ENCODE results near the gene HOXA5.

HOXA5 gene

DNA sequence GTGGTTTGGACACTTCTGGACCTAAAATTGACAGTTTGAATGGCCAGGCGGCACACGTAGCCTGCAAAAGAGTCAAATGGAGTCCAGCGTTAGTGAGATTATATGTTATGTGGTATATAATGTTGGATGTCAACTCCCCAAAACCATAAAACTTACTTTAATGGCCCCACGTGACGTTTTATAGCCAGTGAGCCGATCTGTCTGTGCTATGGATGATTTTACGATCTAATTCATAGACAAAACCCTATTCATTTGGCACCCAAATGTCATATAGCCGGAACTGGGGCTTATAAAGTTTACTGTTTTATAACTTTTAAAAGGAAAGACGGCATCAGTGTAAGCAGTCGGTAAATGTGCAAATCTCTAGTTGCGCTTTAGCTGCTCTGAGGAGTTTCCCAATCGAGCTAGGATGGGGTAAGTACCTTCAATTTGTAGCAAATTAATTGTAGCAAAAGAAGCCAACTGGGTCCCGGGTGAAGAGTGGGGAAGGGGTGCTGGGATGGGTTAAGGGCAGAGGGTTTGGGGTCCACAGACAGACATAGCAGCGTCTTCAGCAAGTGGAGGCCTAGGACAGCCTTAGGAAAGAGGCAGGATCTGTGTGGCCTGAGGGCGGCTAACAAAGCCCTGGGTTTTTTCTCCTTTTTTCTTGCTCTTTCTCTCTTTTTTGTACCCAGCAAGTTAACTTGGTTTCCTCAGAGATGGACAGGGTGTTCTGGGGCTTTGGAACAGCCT lies 3.2 kb downstream of the HOXA5 start:
- Histone ChIP-seq H3K4me3 (no peak overlapping the region), H3K36me3 (replicated peaks) (peaks cover 47% of the 10 kb centered on the region), H3K4me1 (0 out of 2 replicates have a peak, but pooled peaks cover 2% of the 10 kb centered on the region), H3K27me3 (ENCODE audit: low read depth) (no peaks in the 10 kb centered on the region), H3K9me3 (no peaks in the 10 kb centered on the region)
- no peak for DNase-seq (ENCODE audit: low spot score in 2 of 2)
- in situ Hi-C loops (cut with MboI; ENCODE audit: low sequenced_read_pairs): no loop called here

- Histone ChIP-seq H3K9me3 (no peaks in the 10 kb centered on the region), H3K36me3 (replicated peaks) (peaks cover 40% of the 10 kb centered on the region), H3K27me3 (ENCODE audit: low read depth) (no peaks in the 10 kb centered on the region), H3K4me3 (no peak overlapping the region), H3K4me1 (0 out of 2 replicates have a peak, but pooled peaks cover 2% of the 10 kb centered on the region)
- DNase-seq (ENCODE audit: low spot score in 2 of 2): no peak
- in situ Hi-C loops (cut with MboI; ENCODE audit: low sequenced_read_pairs): no loop called here
These were observed 4.0 kb downstream of the HOXA5 start for GRCh38 chr7:27139334-27140125.

GRCh38 chr7:27138985-27139333 lies 4.5 kb downstream of the HOXA5 start:
- Histone ChIP-seq H3K9me3 (no peaks in the 10 kb centered on the region), H3K36me3 (replicated peaks) (peaks cover 34% of the 10 kb centered on the region), H3K4me1 (0 out of 2 replicates have a peak, but pooled peaks cover 2% of the 10 kb centered on the region), H3K27me3 (ENCODE audit: low read depth) (no peaks in the 10 kb centered on the region), H3K4me3 (no peak overlapping the region)
- in situ Hi-C loops (cut with MboI; ENCODE audit: low sequenced_read_pairs): no loop called here
- DNase-seq (ENCODE audit: low spot score in 2 of 2): no peak

DNA sequence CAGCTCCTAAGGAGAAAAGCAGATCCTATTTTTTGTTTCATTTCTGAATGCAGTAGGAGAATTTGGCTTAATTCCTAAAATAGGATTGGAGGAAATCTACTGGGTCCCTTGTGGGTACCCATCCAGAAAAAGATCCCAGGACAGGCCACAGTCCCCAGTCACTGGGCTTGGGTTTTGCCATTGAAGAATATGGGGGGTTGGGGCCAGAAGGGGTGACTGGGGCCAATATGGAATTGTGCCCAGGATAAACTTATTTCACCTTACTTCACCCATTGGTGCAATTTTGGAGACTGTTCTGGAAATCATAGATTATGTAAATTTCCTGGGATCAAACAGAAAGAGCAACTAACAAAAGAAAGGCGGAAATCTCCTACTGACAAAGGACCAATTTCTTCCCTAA lies 5.0 kb downstream of the HOXA5 start:
- H3K9me3 ChIP-seq: no peaks in the 10 kb centered on the region
- H3K4me1 ChIP-seq: 0 out of 2 replicates have a peak, but pooled peaks cover 2% of the 10 kb centered on the region
- no peak for DNase-seq (ENCODE audit: low spot score in 2 of 2)
- in situ Hi-C loops (cut with MboI; ENCODE audit: low sequenced_read_pairs): no loop called here
- no peak overlapping the region for H3K4me3 ChIP-seq
- H3K36me3 ChIP-seq (replicated peaks): peaks cover 29% of the 10 kb centered on the region
- H3K27me3 ChIP-seq (ENCODE audit: low read depth): no peaks in the 10 kb centered on the region

GRCh38 chr7:27137640-27138315 lies 5.7 kb downstream of the HOXA5 start:
- in situ Hi-C loops (cut with MboI; ENCODE audit: low sequenced_read_pairs): no loop called here
- peaks cover 26% of the 10 kb centered on the region for H3K36me3 ChIP-seq (replicated peaks)
- H3K4me1 ChIP-seq: 0 out of 2 replicates have a peak, but pooled peaks cover 2% of the 10 kb centered on the region
- DNase-seq (ENCODE audit: low spot score in 2 of 2): no peak
- H3K27me3 ChIP-seq (ENCODE audit: low read depth): no peaks in the 10 kb centered on the region
- no peaks in the 10 kb centered on the region for H3K9me3 ChIP-seq
- H3K4me3 ChIP-seq: no peak overlapping the region

DNA sequence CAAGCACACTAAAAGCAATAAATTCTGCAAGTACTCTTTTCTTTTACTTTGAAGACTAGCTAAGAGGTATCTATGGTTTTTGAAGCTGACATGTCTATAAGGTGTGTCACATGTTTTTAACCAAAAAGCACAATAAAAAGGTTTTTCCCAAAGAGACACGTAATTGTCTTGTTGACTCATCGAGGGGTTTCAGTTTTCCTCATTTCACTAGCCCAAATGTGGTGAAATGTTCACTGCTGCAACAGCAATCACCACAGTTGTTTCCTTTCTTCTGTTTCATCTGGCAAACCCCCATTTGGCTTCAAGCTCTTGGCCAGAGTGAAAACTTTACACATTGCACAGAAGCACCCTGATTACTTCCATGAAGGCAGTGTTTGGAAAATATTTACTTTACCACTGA lies 9.1 kb downstream of the HOXA5 start:
- Histone ChIP-seq H3K27me3 (ENCODE audit: low read depth) (no peaks in the 10 kb centered on the region), H3K36me3 (replicated peaks) (peaks cover 18% of the 10 kb centered on the region), H3K9me3 (no peaks in the 10 kb centered on the region), H3K4me1 (0 out of 2 replicates have a peak, but pooled peaks cover 2% of the 10 kb centered on the region), H3K4me3 (no peak overlapping the region)
- no peak for DNase-seq (ENCODE audit: low spot score in 2 of 2)
- in situ Hi-C loops (cut with MboI; ENCODE audit: low sequenced_read_pairs): no loop called here

DNA sequence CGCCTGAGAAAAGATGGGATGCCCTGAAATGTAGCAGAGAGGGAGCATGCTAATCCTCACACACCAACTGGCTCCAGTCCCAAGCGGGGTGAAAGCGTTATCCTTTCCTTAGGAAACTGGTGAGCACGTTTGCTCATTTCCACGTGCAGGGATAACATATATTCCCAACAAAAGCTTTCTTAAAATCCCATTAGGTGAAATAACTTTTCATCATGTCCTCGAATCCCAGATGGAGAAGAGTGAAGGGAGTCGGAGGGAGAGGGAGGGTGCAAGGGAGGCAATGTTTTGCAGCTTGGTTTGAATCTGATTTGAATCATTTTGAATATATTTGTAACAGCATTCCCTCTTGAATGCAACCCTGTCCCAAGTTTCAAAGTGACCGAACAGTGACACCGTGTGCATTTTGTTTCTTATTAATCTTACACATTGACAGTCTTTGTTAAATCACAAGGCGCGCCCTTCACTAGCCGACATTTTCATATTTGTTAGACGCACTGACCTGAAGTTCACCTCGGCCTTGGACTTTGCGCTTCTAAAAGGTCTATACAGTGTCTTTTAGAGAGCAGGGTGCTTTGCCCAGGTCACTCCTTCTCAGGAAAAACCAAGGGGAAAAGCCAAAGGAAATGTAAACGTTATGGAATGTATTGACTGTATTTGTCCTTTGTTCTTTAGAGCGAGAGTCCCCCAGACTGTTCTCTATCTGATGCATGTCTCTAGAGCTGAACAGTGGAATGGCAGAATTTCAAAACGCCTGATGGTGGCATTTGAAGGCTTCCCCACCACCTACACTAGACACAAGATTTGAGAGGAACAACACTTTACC lies 9.9 kb downstream of the HOXA5 start:
- Histone ChIP-seq H3K4me3 (no peak overlapping the region), H3K36me3 (replicated peaks) (peaks cover 26% of the 10 kb centered on the region), H3K9me3 (no peaks in the 10 kb centered on the region), H3K27me3 (ENCODE audit: low read depth) (no peaks in the 10 kb centered on the region), H3K4me1 (0 out of 2 replicates have a peak, but pooled peaks cover 2% of the 10 kb centered on the region)
- DNase-seq (ENCODE audit: low spot score in 2 of 2): no peak
- in situ Hi-C loops (cut with MboI; ENCODE audit: low sequenced_read_pairs): no loop called here

- Histone ChIP-seq H3K27me3 (ENCODE audit: low read depth) (no peaks in the 10 kb centered on the region), H3K4me3 (no peak overlapping the region), H3K36me3 (replicated peaks) (peaks cover 22% of the 10 kb centered on the region), H3K9me3 (no peaks in the 10 kb centered on the region), H3K4me1 (peaks cover 3% of the 10 kb centered on the region; the same call in 1 of the 2 replicates)
- DNase-seq (ENCODE audit: low spot score in 2 of 2): no peak
- in situ Hi-C loops (cut with MboI; ENCODE audit: low sequenced_read_pairs): no loop called here
These were observed 10.5 kb downstream of the HOXA5 start for GRCh38 chr7:27132978-27133377.

GRCh38 chr7:27132214-27132613 lies 11.3 kb downstream of the HOXA5 start:
- in situ Hi-C loops (cut with MboI; ENCODE audit: low sequenced_read_pairs): no loop called here
- Histone ChIP-seq H3K4me3 (no peak overlapping the region), H3K4me1 (peaks cover 9% of the 10 kb centered on the region), H3K9me3 (no peaks in the 10 kb centered on the region), H3K36me3 (replicated peaks) (peaks cover 14% of the 10 kb centered on the region; the same call in 1 of the 2 replicates), H3K27me3 (ENCODE audit: low read depth) (no peaks in the 10 kb centered on the region)
- no peak for DNase-seq (ENCODE audit: low spot score in 2 of 2)

GRCh38 chr7:27131390-27131819 lies 12.1 kb downstream of the HOXA5 start:
- Histone ChIP-seq H3K9me3 (no peaks in the 10 kb centered on the region), H3K36me3 (replicated peaks) (peaks cover 14% of the 10 kb centered on the region; the same call in 1 of the 2 replicates), H3K4me1 (peaks cover 17% of the 10 kb centered on the region), H3K27me3 (ENCODE audit: low read depth) (no peaks in the 10 kb centered on the region), H3K4me3 (no peak overlapping the region)
- in situ Hi-C loops (cut with MboI; ENCODE audit: low sequenced_read_pairs): no loop called here
- DNase-seq (ENCODE audit: low spot score in 2 of 2): no peak

DNA sequence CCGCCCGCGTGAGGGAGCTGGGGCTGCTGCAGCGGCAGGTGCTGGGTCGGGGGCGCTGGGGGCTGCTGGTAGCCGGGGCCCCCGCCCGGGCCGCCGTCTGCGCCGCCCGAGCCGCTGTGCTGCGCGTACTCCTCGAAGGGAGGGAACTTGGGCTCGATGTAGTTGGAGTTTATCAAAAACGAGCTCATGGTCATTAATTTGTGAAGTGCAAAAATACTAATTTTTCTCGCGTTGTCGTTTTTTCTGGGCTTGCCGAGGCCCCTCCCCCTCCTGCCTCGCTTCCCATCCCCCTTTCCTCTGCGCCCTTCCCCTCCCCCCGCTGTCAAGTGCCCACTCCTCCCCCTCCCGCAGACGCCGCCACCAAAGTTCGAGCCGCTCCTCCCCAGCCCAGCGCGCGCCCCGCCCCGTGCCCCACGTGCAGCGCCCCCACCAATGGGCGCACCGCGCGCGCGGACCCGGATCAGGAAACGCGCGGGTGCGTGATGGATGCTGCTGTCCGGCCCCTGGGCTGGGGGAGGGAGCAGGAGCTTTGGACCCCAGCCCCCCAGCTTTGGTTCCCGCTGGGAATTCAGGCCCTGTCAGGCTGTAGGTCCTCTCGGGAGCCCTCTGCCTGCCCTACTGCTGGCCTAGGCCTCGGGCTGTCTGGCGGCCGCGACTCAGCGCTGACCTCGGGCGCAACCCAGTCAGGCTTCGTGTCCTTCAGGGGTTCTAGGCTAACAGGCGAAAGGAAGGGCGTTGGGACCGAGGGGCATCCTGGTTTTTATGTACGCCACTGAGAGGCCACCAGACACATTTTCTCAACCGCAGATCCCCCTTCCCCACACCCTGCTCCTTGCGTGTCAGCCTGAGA lies 12.7 kb downstream of the HOXA5 start, which contains the start of gene HOXA4:
Gene HOXA4, minus strand, starts transcription at position 218 of the 850 bp plus-strand sequence. Its CDS starts 24 bp downstream, at position 194.
- DNase-seq (ENCODE audit: low spot score in 2 of 2): no peak
- H3K27me3 ChIP-seq (ENCODE audit: low read depth): no peaks in the 10 kb centered on the region
- no peaks in the 10 kb centered on the region for H3K9me3 ChIP-seq
- in situ Hi-C loops (cut with MboI; ENCODE audit: low sequenced_read_pairs): no loop called here
- peaks cover 17% of the 10 kb centered on the region for H3K4me1 ChIP-seq
- no peak within 1 kb of the TSS for H3K4me3 ChIP-seq
- H3K36me3 ChIP-seq (replicated peaks): peaks cover 14% of the 10 kb centered on the region; the same call in 1 of the 2 replicates

DNA sequence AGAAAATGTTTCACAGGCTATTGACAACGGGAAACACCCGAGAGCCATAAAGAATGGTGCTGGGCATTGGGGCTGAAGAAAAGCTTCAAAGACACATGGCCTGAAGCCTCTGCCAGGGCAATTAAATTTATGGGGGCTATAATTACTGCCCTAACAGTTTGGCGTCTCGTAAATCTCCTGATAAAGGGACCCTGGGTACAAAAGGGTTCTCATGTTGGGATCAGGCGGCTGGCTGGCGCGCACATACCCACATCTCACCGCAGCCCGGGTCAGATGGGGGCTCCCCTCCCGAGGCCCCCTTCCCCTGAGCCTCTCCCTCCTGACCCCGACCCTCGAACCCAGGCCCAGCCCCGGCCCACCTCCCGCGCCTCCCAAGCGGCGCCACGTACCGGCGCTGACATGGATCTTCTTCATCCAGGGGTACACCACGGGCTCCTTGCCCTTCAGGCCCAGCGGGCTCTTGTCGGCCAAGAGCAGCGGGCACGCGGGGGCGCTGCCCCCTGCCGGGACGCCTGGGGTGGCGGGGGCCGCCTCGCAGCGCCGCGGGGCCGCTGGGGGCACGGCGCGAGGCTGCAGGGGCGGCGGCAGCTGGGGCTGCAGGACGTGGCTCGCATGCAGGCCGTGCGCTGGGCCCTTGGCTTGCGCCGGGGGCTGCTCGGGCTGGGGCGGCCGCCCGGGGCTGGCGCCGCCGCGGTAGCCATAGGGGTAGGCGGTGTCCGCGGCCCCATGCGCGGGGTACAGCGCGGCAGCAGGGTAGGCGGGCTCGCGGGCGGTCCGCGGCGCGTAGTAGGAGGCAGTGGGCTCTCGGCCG lies 13.5 kb downstream of the HOXA5 start:
- peaks cover 17% of the 10 kb centered on the region for H3K4me1 ChIP-seq
- H3K9me3 ChIP-seq: no peaks in the 10 kb centered on the region
- peaks cover 14% of the 10 kb centered on the region; the same call in 1 of the 2 replicates for H3K36me3 ChIP-seq (replicated peaks)
- no peak overlapping the region for H3K4me3 ChIP-seq
- no peaks in the 10 kb centered on the region for H3K27me3 ChIP-seq (ENCODE audit: low read depth)
- DNase-seq (ENCODE audit: low spot score in 2 of 2): no peak
- in situ Hi-C loops (cut with MboI; ENCODE audit: low sequenced_read_pairs): no loop called here

All from HAP-1 (cell line).